Measurements from ENCODE around the gene HINT1.
A peak's percentile ranks its signal among the peaks of the same experiment; 100 is the strongest.

DNA sequence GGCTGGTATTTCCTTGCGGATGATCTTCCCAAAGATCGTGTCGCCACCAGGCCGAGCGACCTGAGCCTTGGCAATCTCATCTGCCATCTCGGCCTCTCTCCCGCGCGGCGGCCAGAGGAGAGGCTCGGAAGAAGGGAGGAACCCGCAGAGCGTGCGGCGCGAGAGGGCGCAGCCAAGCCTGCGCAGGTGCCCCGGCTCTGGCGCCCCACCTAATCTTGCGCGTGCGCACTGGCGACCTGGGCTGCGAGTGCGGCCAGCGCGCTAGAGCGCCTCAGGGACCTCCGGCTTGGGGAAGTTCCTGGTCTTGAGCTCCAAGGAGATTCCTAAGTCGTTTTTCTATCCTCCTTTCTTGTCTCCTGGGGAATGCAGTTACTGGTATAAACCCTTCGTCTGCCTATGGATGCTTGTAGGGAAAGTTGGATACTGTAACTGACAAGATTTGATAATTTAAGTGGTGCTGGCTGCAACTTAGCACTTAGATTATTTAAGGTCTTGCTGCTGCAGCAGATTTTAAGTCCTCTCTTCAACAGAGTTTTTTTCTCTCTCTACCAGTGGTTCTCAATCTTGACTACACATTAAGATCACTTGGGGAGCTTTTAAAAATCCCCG lies at the start of gene HINT1:
- TF ChIP-seq, protein P1, sequence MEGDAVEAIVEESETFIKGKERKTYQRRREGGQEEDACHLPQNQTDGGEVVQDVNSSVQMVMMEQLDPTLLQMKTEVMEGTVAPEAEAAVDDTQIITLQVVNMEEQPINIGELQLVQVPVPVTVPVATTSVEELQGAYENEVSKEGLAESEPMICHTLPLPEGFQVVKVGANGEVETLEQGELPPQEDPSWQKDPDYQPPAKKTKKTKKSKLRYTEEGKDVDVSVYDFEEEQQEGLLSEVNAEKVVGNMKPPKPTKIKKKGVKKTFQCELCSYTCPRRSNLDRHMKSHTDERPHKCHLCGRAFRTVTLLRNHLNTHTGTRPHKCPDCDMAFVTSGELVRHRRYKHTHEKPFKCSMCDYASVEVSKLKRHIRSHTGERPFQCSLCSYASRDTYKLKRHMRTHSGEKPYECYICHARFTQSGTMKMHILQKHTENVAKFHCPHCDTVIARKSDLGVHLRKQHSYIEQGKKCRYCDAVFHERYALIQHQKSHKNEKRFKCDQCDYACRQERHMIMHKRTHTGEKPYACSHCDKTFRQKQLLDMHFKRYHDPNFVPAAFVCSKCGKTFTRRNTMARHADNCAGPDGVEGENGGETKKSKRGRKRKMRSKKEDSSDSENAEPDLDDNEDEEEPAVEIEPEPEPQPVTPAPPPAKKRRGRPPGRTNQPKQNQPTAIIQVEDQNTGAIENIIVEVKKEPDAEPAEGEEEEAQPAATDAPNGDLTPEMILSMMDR (conservative IDR thresholded peaks at IDR 0.05; ENCODE audit: low read depth, low read length) = peak; percentile 41
- TF ChIP-seq EZH2 (IDR thresholded peaks at IDR 0.05; ENCODE audit: borderline replicate concordance, low read depth, low read length, poor library complexity, severe bottlenecking) = no peak
